Hepatocyte (in vitro differentiated cells): ENCODE data around the gene RTP3. TPM values are rescaled to one million over a fixed set of nuclear protein-coding genes. Genes with fewer than 3 reads are reported as not detected.
"Not testable (repeated sequence)": the region's sequence is repeated elsewhere in the genome, so short reads cannot be mapped to it uniquely, and the experiment has no call there.

Experiments
- DNase-seq: peaks from one replicate; pipeline ENCODE4 v3.0.0-alpha.2; 2016; ENCODE audit warnings: low spot score
- H2AFZ ChIP-seq: fragments of 200-600 bp; sonication (generic); 2 replicates; pipeline ENCODE4 v1.6.0; 2016; ENCODE audit warnings: antibody characterized with exemption, mild to moderate bottlenecking
- H3K27ac ChIP-seq: fragments of 200-600 bp; sonication (generic); 2 replicates; pipeline ENCODE4 v1.5.1; 2016; ENCODE audit warnings: mild to moderate bottlenecking
- H3K27me3 ChIP-seq: fragments of 200-600 bp; sonication (generic); 2 replicates; pipeline ENCODE4 v1.6.1; 2016
- H3K36me3 ChIP-seq: fragments of 200-600 bp; sonication (generic); replicated peaks from 2 replicates; pipeline ENCODE4 v1.5.1; 2016; ENCODE audit warnings: low read depth; ENCODE audit not compliant: insufficient read depth
- H3K4me1 ChIP-seq: fragments of 200-600 bp; sonication (generic); 2 replicates; pipeline ENCODE4 v1.5.1; 2016; ENCODE audit warnings: mild to moderate bottlenecking, moderate library complexity; ENCODE audit not compliant: insufficient read depth
- H3K4me2 ChIP-seq: fragments of 200-600 bp; sonication (generic); 2 replicates; pipeline ENCODE4 v1.6.0; 2016
- H3K4me3 ChIP-seq: fragments of 200-600 bp; sonication (generic); 2 replicates; pipeline ENCODE4 v1.5.1; 2016; ENCODE audit warnings: mild to moderate bottlenecking
- H3K79me2 ChIP-seq: fragments of 200-600 bp; sonication (generic); 2 replicates; pipeline ENCODE4 v1.6.0; 2017; ENCODE audit warnings: mild to moderate bottlenecking
- H3K9me2 ChIP-seq: fragments of 200-600 bp; sonication (generic); replicated peaks from 2 replicates; pipeline ENCODE4 v1.6.0; 2017; ENCODE audit warnings: mild to moderate bottlenecking; ENCODE audit not compliant: insufficient read depth
- H3K9me3 ChIP-seq: fragments of 200-600 bp; sonication (generic); 2 replicates; pipeline ENCODE4 v1.5.1; 2016; ENCODE audit warnings: low read depth, mild to moderate bottlenecking
- H4K20me1 ChIP-seq: fragments of 200-600 bp; sonication (generic); 2 replicates; pipeline ENCODE4 v1.6.0; 2016; ENCODE audit warnings: mild to moderate bottlenecking; ENCODE audit not compliant: insufficient read depth, poor library complexity, severe bottlenecking
- CTCF ChIP-seq: fragments of 200-600 bp; sonication (generic); IDR thresholded peaks from 2 replicates; pipeline ENCODE4 v1.5.1; 2016; ENCODE audit warnings: antibody characterized with exemption, mild to moderate bottlenecking; ENCODE audit not compliant: poor library complexity
- EZH2 ChIP-seq: fragments of 200-600 bp; sonication (generic); IDR thresholded peaks from 2 replicates; pipeline ENCODE4 v1.6.1; 2016; ENCODE audit warnings: antibody characterized with exemption, mild to moderate bottlenecking, borderline replicate concordance
- EZH2phosphoT487 ChIP-seq: fragments of 200-600 bp; sonication (generic); IDR thresholded peaks from one replicate; pipeline ENCODE4 v1.6.1; 2018; ENCODE audit warnings: antibody characterized with exemption, mild to moderate bottlenecking, low read depth, moderate library complexity; ENCODE audit not compliant: unreplicated experiment, severe bottlenecking
- WGBS: methylation state at CpG from one replicate; pipeline ENCODE4 v1.1.6; 2016; ENCODE audit warnings: low lambda C conversion rate; ENCODE audit errors: missing lambda C conversion rate; 5-methylcytosine and 5-hydroxymethylcytosine counted together
- polyA plus RNA-seq: library from polyadenylated mRNA; unstranded; fragments of >200 nt; fragmentation: Nextera tagmentation; extraction: Ambion mirVana; gene quantifications from 2 replicates; pipeline ENCODE4 v1.2.1, GENCODE V29; 2016
- total RNA-seq: library from RNA; depleted of rRNA; stranded (reverse); fragments of >200 nt; gene quantifications from 2 replicates; pipeline ENCODE4 v1.2.3, GENCODE V29; 2014

The RTP3 gene
- total and polyA plus RNA-seq, 2 experiments from 2014 or later, result 1.8 to 2.0 TPM

DNA sequence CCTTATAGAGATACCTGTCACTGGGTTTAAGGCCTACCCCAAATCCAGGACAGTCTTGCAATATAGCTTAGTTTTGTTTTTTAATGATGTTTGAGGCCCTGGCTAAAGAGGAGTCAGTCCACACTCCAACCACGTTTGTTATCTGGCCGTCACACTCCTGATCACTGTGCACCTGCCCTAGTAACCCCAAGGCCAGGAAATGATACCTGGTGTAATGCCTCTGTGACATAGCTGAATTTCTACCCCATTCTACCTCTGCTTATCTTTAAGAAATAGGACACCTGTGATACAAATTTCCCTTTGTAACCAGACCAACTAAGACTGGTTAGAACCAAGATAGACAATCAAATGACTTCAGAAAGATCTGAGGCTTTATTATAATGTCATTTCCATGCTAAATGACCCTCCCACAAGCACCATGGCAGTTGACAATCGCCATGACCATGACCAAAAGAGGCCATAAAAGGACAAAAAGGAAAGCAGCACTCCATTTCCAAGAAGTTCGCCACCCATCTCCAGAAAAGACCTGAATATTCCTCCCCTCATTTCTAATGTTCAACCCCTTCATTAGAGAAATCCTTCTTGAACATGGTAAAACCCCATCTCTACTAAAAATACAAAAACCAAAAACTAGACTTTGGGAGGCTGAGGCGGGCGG lies 4.8 kb upstream of the RTP3 start:
- H3K36me3 ChIP-seq, result no peaks in the 10 kb centered on the region
- no peaks in the 10 kb centered on the region for H3K9me2 ChIP-seq
- no peak overlapping the region for H3K27ac ChIP-seq
- no peaks in the 10 kb centered on the region for H3K9me3 ChIP-seq
- H3K79me2 ChIP-seq, result no peaks in the 10 kb centered on the region
- no peaks in the 10 kb centered on the region for H3K27me3 ChIP-seq
- WGBS, result 91% methylated on average over 6 of the region's 6 CpGs
- H4K20me1 ChIP-seq, result no peaks in the 10 kb centered on the region
- H2AFZ ChIP-seq, result no peak overlapping the region
- no peaks in the 10 kb centered on the region for H3K4me1 ChIP-seq
- TF ChIP-seq EZH2, result no peak
- no peak for TF ChIP-seq EZH2phosphoT487
- TF ChIP-seq CTCF, result no peak
- no peak for DNase-seq
- H3K4me3 ChIP-seq, result no peak overlapping the region
- no peak overlapping the region for H3K4me2 ChIP-seq

DNA sequence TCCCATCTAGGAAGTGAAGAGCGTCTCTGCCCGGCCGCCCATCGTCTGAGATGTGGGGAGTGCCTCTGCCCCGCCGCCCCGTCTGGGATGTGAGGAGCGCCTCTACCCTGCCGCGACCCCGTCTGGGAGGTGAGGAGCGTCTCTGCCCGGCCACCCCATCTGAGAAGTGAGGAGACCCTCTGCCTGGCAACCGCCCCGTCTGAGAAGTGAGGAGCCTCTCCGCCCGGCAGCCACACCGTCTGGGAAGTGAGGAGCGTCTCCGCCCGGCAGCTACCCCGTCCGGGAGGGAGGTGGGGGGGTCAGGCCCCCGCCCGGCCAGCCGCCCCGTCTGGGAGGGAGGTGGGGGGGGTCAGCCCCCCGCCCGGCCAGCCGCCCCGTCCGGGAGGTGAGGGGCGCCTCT lies 3.3 kb upstream of the RTP3 start:
- DNase-seq, H3K27ac ChIP-seq, H3K27me3 ChIP-seq, H3K4me1 ChIP-seq, H3K9me3 ChIP-seq, H3K36me3 ChIP-seq, H3K4me2 ChIP-seq, H3K9me2 ChIP-seq, H4K20me1 ChIP-seq, H2AFZ ChIP-seq, H3K79me2 ChIP-seq, H3K4me3 ChIP-seq: not testable (repeated sequence)
- WGBS, result 100% methylated on average over 5 of the region's 33 CpGs

- H3K9me2 ChIP-seq, result no peaks in the 10 kb centered on the region
- 59% methylated on average over 5 of the region's 5 CpGs for WGBS
- no peaks in the 10 kb centered on the region for H3K9me3 ChIP-seq
- no peaks in the 10 kb centered on the region for H3K36me3 ChIP-seq
- H2AFZ ChIP-seq, result no peak overlapping the region
- peaks cover 8% of the 10 kb centered on the region for H3K4me1 ChIP-seq
- H3K4me2 ChIP-seq, result no peak overlapping the region
- no peaks in the 10 kb centered on the region for H3K27me3 ChIP-seq
- H3K79me2 ChIP-seq, result no peaks in the 10 kb centered on the region
- no peak for DNase-seq
- no peaks in the 10 kb centered on the region for H4K20me1 ChIP-seq
- no peak overlapping the region for H3K4me3 ChIP-seq
- H3K27ac ChIP-seq, result no peak overlapping the region
- no peak for TF ChIP-seq EZH2phosphoT487
- TF ChIP-seq CTCF, result no peak
- no peak for TF ChIP-seq EZH2
Observed at GRCh38 chr3:46495901-46496456, 1.8 kb upstream of the RTP3 start.

DNA sequence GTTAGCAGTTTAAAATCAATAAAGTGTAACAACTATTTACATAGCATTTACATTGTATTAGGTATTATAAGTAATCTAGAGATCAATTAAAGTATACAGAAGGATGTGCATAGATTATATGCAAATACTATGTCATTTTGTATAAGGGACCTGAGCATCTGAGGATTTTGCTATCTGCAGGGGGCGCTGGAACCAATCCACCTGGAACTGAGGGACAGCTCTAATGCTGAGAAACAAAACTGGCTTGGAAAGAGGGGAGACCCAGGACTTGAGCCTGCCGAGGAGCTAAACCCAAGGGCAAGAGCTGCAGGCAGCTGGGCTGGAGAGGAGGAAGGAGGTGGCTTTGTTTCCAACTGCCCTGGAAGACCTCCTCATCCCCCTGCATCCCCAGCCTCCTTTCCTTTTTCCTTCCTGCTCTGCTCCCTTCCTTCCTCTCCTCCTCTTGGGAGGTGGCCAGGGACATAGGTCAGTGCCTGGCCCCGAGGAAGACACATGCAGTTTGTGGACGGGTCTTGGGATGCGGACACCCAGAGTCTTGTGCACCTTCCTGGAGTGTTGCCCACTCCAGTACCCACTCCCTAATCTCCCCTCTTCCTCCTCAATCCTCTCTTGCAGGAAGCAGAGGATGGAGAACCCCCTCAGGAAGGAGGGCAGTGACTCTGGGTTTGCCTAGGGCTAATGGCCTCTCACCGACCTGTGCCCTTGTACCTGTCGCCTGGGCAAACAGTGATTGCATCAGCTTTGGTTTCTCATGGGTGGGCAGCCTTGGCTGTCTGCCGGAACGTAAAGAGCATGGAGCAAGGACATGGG lies 825 bp upstream of the RTP3 start:
- no peak overlapping the region for H2AFZ ChIP-seq
- H3K79me2 ChIP-seq, result no peaks in the 10 kb centered on the region
- H3K4me2 ChIP-seq, result no peak overlapping the region
- no peak overlapping the region for H3K4me3 ChIP-seq
- H3K27ac ChIP-seq, result no peak overlapping the region
- no peaks in the 10 kb centered on the region for H3K9me3 ChIP-seq
- H3K27me3 ChIP-seq, result no peaks in the 10 kb centered on the region
- H3K36me3 ChIP-seq, result no peaks in the 10 kb centered on the region
- no peaks in the 10 kb centered on the region for H3K9me2 ChIP-seq
- H4K20me1 ChIP-seq, result no peaks in the 10 kb centered on the region
- TF ChIP-seq CTCF, result peak; percentile 27
- TF ChIP-seq EZH2, result no peak
- peaks cover 17% of the 10 kb centered on the region for H3K4me1 ChIP-seq
- no peak for DNase-seq
- WGBS, result 74% methylated on average over 9 of the region's 9 CpGs
